Stimulated activated CD8-positive, alpha-beta memory T cell treated with anti-CD3 and anti-CD28 coated beads, Interleukin-12 subunit alpha, Interleukin-12 subunit beta, amount 100 ng/mL, for 24 hours (primary cell): Measurements from ENCODE around the gene MSL1.
"Not testable (repeated sequence)": the region's sequence is repeated elsewhere in the genome, so short reads cannot be mapped to it uniquely, and the experiment has no call there.

ENCODE experiments used
- DNase-seq: peaks from one replicate; pipeline ENCODE4 v3.0.0-alpha.2; 2020; ENCODE audit errors: extremely low read depth

Gene MSL1

DNA sequence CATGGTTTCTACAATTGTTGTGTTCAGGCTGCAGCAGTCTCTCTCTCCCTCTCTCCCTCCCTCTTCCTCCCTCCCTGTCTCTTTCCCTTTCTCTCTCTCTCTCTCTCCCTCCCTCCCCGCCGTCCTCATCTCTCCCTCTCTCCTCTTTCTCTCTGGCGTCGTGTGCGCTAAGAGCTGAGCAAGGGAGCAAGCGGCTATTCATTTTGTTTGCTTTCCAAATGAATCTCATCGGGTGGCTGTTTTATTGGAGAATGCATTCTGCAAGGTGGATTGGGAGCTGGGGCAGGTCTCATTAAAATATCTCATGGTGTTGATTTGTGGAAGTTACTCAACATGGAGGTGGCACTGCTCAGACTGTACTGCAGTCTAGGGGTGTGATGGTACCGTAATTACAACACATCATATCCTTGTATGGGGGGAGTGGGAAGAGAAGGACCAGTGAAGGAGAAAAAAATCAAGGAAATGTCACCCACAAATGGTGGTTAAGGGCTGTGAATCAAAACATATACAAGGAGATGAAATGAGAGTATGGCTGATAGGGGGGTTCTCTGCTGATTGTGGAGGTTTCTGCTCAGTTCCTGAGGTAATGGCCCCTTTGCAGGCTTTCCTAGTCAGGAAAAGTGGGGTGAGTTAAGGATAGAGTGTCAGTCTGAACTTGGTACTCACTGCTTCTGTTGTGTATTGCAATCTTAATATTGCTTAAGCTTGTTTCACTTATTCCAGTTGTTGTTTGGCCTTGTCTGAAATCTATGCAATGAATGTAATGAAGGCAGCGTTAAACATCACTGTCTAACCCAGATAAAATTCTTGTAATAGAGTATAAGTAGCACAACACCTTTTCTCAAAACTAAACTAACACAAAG, 2.7 kb downstream of the MSL1 start:
- no peak for DNase-seq

DNA sequence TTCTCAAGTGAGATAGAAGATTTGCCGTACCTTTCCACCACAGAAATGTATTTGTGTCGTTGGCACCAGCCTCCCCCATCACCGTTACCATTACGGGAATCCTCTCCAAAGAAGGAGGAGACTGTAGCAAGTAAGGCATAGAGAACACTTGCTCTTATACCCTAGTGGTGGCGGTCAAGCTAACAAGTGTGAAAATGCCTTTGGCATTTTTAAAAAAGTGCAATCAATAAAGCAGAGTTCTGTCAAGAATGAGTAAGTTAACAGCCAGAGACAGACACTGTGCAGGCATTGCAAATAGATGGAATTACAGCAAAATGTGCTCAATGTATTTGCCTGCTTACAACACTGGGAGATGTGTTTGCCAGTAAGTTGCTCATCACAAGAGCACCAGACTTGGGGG, 7.7 kb downstream of the MSL1 start:
- DNase-seq: no peak

DNA sequence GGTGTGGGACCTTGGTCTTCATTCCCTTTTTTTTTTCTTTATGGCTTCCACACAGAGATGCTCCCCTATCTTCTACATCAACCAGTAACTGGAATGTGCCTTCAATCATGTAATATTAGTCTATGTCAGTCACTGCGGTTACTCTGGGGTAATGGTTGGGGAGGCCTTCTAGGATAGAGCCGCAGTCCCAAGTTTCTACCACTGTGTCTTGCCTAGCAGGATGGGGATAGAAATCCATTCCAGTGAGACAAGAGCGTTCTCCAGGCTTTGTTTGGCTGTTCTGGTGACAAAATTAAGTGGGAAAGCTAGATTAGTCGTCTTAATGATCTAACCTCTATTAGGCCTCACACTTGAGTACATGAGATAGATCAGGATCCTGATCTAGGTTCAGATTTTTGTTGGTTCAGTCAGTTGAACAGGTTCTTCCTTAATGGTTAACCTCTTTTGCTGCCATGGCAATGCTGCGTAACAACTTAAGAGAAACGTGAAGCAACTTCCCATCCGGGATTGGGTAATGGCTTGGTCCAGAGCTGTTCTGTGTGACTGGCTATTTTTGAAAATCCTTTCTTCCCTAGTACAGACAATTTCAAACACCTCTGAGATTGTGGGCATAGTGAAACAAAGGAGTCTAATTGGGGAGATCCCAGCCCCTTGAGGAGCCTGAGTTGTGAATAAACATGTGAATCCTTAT, 8.7 kb downstream of the MSL1 start:
- no peak for DNase-seq

DNA sequence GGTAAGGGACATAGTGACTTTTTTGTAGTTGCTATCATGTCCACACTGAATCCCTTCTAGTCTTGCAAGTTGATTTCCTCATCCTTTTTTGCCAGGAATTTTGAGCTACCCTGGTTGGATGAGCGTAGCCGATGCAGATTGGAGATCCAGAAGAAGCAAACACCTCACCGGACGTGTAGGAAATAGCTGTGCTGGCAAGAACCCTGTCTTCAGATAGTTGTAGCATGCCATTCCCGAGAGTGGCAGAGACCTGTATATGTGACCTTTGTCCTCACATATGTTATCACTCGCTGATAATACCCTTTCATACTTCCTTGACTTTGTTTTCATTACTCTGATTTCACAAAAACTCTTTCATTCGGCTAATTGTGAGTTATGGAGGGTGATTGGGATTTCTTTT, 12.4 kb downstream of the MSL1 start:
- DNase-seq: no peak

DNA sequence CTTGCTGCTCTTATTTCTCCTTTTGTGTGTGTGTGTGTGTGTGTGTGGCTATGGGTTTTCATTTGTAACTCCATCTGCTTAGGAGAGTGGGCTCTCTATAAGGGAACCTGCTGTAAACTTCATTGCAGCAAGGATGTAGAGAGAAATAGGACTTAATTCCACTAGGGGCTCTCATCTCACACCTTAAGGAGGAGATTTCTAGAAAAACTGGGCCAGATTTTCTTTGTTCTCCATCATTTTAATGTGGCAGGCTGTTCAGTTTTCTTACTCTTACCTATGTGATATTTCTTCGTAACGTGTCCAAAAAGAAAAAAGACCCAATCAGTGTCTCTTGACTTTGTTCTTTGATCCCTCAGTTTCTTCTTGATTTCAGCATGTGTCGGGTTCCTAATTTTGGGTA, 14.0 kb downstream of the MSL1 start:
- no peak for DNase-seq

DNA sequence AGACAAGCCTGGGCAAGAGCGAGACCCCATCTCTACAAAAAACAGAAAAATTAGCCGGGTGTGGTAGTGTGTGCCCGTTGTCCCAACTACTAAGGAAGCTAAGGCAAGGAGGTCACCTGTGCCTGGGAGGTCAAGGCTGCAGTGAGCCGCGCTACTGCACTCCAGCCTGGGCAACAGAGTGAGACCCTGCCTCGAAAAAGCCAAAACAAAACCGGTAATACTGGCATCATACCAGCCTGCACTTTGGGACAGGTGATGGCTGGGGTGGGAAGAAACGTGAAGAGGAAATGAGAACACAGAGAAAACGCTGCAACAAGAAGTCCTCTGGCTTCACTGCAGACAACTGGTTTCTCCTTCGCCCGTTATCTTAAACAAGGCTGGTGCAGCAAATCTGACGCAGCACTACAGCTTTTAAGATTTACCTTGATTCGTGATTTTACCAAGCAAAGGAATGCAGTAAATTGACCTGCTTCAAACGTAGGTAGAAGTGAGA, 17.8 kb downstream of the MSL1 start:
- no peak for DNase-seq

DNA sequence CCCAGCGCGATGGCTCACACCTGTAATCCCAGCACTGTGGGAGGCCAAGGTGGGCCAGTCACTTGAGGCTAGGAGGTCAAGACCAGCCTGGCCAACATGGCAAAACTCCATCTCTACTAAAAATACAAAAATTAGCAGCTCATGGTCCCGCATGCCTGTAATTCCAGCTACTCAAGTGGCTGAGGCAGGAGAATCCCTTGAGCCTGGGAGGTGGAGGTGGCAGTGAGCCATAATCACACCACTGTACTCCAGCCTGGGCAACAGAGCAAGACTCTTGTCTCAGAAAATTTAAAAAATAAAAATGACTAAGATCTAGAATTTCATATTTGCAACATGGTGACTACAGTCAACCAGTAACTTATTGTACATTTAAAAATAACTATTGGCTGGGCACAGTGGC, 21.4 kb downstream of the MSL1 start:
- not testable (repeated sequence) for DNase-seq

DNA sequence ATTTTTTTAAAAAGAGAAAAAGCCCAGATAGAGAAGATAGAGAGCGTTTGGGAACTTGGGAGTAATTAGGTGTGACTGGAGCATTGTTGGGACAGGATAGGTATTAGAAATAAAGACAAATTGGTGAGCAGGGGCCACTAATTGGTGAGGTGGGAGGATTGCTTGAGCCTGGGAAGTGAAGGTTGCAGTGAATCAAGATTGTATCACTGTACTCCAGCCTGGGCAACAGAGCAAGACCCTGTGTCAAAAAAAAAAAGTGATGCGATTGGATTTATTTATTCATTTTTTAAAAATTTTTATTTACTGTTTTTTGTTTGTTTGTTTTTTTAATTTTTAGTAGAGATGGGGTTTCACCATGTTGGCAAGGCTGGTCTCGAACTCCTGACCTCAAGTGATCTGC, 23.7 kb downstream of the MSL1 start:
- no peak for DNase-seq

DNA sequence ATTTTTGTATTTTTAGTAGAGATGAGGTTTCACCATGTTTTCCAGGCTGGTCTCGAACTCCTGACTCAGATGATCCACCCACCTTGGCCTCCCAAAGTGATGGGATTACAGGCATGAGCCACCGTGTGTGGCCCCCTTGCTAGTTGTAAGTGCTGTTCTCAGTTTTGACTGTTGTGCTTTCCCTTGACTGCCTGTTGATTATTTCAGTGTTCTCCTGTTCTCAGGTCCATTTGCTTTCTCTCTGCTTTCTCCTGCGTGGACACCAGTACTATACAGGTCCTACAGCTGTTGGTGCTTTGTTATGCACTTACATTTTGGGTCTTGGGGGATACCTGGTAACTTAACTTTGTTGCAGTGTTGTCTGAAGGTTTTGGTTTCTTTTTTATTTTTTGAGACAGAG, 26.8 kb downstream of the MSL1 start:
- DNase-seq: no peak

DNA sequence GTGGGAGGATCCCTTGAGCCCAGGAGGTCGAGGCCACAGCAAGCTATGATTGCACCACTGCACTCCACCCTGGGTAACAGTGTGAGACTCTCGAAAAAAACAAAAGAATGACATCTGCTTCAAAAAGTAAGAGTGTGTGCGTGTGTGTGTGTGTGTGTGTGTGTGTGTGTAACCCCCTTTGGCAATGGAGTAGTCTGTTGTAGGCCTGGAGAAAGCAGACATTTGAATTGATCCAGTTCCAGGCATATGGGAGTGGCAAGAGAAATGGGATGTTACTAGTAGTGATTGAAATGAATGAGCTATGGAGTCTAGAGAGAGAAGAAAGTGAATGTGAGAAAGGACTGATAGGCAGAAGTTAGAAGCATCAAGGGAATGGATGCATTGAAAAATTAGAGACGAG, 28.5 kb downstream of the MSL1 start:
- no peak for DNase-seq

DNA sequence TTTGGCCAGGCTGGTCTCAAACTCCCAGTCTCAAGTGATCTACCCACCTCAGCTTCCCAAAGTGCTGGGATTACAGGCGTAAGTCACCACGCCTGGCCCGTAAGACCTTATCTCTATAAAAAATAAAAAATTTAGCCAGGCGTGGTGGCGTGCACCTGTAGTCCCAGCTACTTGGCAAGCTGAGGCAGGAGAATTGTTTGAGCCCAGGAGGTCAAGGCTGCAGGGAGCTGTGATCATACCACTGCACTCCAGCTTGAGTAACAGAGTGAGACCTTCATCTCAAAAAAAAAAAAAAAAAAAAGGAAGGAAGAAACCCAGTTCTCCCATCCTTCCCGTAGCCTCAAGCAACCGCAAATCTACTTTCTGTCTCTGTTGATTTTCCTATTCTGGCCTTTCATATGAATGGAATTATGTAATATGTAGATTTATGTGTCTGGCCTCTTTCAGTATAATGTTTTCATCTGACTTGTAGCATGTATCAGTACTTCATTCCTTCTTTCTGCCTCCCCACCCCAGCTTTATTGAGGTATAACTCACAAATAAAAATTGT, 29.7 kb downstream of the MSL1 start:
- no peak for DNase-seq

DNA sequence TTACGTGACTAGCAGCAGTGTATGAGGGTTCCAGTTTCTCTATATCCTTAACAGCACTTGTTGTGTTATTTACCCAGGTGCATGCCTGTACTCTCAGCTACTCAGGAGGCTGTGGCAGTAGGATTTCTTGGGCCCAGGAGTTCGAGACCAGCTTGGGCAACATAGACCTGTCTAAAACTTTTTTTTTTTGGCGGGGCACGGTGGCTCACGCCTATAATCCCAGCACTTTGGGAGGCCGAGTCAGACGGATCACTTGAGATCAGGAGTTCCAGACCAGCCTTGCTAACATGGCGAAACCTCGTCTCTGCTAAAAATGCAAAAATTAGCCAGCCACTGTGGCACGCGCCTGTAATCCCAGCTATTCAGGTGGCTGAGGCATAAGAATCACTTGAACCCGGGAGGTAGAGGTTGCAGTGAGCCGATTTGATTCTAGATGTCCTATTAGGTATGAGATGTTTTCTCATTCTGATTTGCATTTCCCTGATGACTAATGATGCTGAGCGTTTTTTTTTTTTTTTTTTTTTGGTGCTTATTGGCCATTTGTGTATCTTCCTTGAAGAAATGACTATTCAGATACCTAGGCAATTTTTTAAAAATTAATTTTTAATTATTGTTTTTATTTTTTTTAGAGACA, 31.9 kb downstream of the MSL1 start:
- DNase-seq: no peak

DNA sequence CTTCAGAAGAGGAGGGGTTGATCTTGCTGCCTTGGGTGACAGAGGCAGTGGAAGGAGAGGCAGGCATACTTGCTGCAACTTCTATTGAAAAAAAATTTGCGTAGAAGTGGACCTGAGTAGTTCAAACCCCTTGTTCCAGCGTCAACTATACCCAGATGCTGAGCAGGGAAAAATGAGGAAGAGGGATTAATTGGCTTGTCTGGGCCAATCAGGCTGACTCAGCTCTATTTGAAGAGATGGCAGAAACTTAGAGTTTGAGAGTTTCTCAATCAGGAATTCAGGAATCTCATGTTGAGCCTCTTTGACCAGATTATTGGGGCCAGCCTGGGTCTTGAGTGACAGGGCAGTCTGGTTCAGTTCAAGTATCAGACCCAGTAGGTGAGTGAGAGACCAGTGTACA, 36.2 kb downstream of the MSL1 start:
- no peak for DNase-seq

DNA sequence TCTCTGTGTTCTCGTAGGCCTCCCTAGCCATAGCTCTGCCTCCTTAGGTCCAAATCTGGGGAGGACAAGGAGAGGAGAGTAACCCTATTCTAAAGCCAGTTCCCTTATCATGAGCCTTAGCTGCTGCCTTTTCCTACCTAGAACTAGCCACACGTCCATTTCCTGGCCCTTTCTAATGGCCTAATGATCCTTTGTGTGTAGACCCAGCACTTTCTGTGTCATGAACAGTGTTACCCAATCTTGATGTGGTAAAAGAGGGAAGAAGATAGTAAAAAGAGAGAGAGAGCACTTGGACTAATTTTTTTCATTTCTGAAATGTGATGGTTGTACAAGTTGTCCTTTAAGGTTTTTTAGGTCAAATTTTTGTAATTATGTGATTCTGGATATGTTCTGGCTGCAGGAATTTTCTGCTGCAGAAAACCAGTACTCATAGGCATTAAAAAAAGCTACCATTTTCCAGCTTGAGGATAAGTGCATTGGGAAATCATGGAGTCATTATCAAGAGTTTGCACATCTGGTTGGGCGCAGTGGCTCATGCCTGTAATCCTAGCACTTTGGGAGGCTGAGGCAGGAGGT, 36.8 kb downstream of the MSL1 start:
- no peak for DNase-seq

DNA sequence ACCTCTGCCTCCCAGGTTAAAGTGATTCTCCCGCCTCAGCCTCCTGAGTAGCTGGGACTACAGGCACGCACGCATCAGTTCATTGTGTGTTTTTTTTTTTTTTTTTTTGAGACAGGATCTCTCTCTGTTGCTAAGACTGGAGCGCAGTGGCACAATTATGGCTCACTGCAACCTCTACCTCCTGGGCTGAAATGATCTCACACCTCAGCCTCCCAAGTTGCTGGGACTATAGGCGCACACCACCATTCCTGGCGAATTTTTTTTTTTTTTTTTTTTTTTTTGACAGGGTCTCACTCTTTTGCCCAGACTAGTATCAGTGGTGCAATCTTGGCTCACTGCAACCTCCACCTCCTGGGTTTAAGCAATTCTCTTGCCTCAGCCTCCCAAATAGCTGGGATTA, 37.7 kb downstream of the MSL1 start:
- no peak for DNase-seq

DNA sequence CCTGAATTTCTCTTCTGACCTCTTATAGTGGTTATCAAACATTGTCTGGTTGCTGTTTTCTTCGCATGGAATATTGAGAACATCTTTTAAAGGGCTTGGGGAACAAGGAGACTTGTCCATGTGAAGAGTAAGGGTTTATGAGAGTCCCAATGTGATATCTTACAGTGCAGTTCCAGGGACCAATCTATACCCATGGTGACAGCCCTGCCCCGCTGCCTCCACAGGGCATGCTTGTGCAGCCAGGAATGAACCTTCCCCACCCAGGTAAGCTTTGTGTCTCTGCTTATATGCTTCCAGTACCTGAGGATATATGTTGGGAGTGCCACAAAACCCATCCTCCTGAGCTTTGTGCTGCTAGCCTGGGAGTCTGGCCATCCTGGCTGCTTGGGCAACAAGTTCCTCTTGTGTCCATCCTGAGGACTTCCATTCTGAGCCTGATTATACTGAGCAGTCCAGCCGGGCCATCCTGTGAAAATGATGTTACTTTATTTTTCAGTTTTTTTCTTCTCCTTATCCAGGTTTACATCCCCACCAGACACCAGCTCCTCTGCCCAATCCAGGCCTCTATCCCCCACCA, 46.0 kb downstream of the MSL1 start:
- DNase-seq: no peak

DNA sequence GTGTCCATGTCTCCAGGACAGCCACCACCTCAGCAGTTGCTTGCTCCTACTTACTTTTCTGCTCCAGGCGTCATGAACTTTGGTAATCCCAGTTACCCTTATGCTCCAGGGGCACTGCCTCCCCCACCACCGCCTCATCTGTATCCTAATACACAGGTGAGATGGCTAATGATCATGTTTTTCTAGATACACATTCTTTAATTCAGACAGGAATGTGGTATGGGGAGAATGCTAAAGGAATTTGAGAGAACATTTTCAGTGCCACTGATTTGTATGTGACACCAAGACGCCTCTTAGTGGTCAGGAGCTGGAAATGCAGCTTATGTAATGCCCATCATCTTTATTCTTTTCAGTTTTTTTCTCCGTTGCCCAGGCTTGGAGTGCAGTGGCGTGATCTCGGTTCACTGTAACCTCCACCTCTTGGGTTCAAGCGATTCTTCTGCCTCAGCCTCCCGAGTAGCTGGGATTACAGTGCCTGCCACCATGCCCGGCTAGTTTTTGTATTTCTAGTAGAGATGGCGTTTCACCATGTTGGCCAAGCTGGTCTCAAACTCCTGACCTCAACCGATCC, 46.6 kb downstream of the MSL1 start:
- DNase-seq: no peak

DNA sequence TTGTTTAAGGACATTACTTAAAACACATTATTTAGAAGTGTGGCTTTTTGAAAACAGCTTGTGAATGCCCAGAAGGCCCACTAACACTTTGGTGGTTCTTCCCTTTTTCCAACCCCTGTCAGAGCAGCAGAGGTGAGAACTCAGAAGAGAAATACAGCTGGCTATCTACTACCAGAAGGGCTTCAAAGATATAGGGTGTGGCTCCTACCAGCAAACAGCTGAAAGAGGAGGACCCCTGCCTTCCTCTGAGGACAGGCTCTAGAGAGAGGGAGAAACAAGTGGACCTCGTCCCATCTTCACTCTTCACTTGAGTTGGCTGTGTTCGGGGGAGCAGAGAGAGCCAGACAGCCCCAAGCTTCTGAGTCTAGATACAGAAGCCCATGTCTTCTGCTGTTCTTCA, 48.6 kb downstream of the MSL1 start:
- no peak for DNase-seq

DNA sequence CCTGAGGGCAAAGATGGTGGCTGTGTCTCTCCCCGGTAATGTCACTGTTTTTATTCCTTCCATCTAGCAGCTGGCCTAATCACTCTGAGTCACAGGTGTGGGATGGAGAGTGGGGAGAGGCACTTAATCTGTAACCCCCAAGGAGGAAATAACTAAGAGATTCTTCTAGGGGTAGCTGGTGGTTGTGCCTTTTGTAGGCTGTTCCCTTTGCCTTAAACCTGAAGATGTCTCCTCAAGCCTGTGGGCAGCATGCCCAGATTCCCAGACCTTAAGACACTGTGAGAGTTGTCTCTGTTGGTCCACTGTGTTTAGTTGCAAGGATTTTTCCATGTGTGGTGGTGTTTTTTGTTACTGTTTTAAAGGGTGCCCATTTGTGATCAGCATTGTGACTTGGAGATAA, 50.0 kb downstream of the MSL1 start:
- no peak for DNase-seq

DNA sequence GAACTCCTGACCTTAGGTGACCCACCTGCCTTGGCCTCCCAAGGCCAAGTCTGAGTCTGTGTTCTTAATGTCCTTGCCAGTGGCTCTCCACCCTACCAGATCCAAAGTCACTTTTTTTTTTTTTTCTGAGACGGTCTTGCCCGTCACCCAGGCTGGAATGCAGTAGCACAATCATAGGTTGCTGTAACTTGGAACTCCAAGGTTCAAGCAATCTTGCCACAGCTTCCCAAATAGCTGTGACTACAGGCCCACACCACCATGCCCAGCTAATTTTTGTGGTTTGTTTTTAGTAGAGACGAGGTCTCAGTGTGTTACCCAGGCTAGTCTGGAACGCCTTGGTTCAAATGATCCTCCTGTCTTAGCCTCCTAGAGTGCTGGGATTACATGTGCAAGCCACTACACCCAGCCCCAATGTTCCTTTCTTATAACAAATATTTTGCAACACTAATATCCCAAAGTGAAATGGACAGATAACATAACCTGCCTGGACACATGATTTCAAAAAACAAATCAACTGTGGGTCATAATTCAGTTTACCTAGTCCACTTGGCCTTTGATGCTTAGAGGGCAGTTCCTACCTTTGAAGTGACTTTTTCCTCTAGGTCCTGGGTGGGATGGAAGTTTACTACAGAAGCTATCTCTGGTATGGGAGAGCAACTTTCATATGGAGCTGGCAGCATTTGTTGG, 51.5 kb downstream of the MSL1 start:
- DNase-seq: no peak

DNA sequence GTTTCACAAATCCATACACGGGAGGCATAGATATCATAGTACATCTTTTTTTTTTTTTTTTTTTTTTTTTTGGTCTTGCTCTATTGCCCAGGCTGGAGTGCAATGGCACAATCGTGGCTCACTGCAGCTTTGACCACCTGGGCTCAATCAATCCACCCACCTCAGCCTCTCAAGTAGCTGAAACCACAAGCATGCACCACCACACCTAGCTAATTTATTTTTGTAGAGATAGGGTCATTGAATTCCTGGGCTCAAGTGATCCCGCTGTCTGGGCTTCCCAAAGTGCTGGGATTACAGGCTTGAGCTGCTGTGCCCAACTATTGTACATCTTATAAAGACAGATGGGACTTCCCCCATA, 52.0 kb downstream of the MSL1 start:
- DNase-seq: no peak
